Fibroblast of skin of back (primary cell): ENCODE data around the gene SUPT3H.
"Not testable (repeated sequence)": the region's sequence is repeated elsewhere in the genome, so short reads cannot be mapped to it uniquely, and the experiment has no call there.

Experiments
- DNase-seq: peaks from one replicate; pipeline ENCODE4 v3.0.0-alpha.2; 2013

The SUPT3H gene

GRCh38 chr6:45174045-45174444 lies 203.7 kb downstream of the SUPT3H start:
- no peak for DNase-seq

- no peak for DNase-seq
These were observed 206.4 kb downstream of the SUPT3H start for GRCh38 chr6:45171380-45171779.

GRCh38 chr6:45170309-45170708 lies 207.4 kb downstream of the SUPT3H start:
- no peak for DNase-seq

GRCh38 chr6:45169815-45170214 lies 207.9 kb downstream of the SUPT3H start:
- no peak for DNase-seq

GRCh38 chr6:45163952-45164766 lies 213.6 kb downstream of the SUPT3H start:
- DNase-seq, result no peak

- DNase-seq, result no peak
These were observed 217.4 kb downstream of the SUPT3H start for GRCh38 chr6:45160305-45160704.

GRCh38 chr6:45156075-45156474 lies 221.7 kb downstream of the SUPT3H start:
- no peak for DNase-seq

GRCh38 chr6:45155341-45155894 lies 222.3 kb downstream of the SUPT3H start:
- no peak for DNase-seq

- no peak for DNase-seq
These were observed 223.1 kb downstream of the SUPT3H start for GRCh38 chr6:45154679-45155078.

- DNase-seq, result peak; percentile 22
These were observed 228.9 kb downstream of the SUPT3H start for GRCh38 chr6:45148711-45149341.

- DNase-seq, result no peak
These were observed 229.5 kb downstream of the SUPT3H start for GRCh38 chr6:45148278-45148677.

GRCh38 chr6:45145658-45146057 lies 232.1 kb downstream of the SUPT3H start:
- DNase-seq, result not testable (repeated sequence)

GRCh38 chr6:45138765-45139164 lies 239.0 kb downstream of the SUPT3H start:
- DNase-seq, result no peak

- DNase-seq, result no peak
These were observed 241.2 kb downstream of the SUPT3H start for GRCh38 chr6:45136495-45136894.

- DNase-seq, result no peak
These were observed 245.0 kb downstream of the SUPT3H start for GRCh38 chr6:45132658-45133294.

GRCh38 chr6:45132059-45132458 lies 245.7 kb downstream of the SUPT3H start:
- DNase-seq, result peak; percentile 55

- no peak for DNase-seq
These were observed 248.7 kb downstream of the SUPT3H start for GRCh38 chr6:45129051-45129450.

- no peak for DNase-seq
These were observed 250.5 kb downstream of the SUPT3H start for GRCh38 chr6:45127185-45127584.

- no peak for DNase-seq
These were observed 251.7 kb downstream of the SUPT3H start for GRCh38 chr6:45126033-45126432.

GRCh38 chr6:45123023-45123422 lies 254.7 kb downstream of the SUPT3H start:
- DNase-seq, result no peak

- DNase-seq, result no peak
These were observed 259.0 kb downstream of the SUPT3H start for GRCh38 chr6:45118754-45119153.

GRCh38 chr6:45116714-45117410 lies 260.9 kb downstream of the SUPT3H start:
- peak; percentile 89 for DNase-seq

- peak; percentile 20 for DNase-seq
These were observed 262.0 kb downstream of the SUPT3H start for GRCh38 chr6:45115696-45116095.
